A549 treated with AZD9567 at 1 μM for 4 hours (cell line): ENCODE results near the gene SPPL2A. TPM values are rescaled to one million over a fixed set of nuclear protein-coding genes. Genes with fewer than 3 reads are reported as not detected.

Source experiments
- total RNA-seq: library from RNA; stranded (reverse); fragments of 200-300 nt; extraction: Qiagen RNA extraction; gene quantifications from 5 replicates; pipeline ENCODE4 v1.2.3, GENCODE V29; 2022; ENCODE audit not compliant: insufficient read depth

Gene SPPL2A, protein sequence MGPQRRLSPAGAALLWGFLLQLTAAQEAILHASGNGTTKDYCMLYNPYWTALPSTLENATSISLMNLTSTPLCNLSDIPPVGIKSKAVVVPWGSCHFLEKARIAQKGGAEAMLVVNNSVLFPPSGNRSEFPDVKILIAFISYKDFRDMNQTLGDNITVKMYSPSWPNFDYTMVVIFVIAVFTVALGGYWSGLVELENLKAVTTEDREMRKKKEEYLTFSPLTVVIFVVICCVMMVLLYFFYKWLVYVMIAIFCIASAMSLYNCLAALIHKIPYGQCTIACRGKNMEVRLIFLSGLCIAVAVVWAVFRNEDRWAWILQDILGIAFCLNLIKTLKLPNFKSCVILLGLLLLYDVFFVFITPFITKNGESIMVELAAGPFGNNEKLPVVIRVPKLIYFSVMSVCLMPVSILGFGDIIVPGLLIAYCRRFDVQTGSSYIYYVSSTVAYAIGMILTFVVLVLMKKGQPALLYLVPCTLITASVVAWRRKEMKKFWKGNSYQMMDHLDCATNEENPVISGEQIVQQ
- 92.7 to 106 TPM (median 105 TPM) in 5 replicates for total RNA-seq

DNA sequence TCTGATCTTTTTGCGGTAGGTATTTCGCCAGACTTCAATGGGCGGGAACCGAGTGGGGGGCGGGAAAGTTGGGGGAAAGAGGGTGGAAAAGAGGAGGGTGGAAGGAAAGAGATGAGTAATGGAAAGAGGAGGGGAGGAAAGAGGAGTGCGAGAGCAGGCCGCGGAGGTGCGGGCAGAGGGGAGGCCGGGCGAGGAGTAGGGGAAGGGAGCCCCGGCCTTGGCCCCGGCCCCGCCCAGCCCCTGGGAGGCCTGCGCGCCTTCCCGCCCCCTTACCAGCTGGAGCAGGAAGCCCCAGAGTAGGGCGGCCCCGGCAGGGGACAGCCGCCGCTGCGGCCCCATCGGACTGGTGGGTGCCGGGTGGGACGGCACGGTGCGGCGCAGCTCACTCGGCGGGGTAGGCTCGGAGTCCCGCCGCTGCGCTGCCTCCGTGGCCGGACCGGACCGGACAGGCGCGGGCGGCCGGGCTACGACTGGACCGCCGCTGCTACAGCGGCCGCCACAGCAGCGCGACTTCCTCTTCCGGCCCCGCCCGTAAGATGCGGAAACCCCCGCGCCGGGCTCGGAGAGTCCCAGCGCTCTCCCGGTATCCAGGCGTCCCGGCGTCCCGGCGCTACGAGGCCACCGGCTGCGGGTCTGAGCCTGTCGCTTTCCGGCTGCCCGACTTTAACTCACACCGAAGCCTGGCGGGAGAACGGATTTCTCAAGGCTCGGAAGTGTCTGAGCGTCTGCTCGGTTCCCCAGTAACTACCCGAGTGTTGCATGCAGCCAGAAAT lies at the start of gene SPPL2A:
Gene SPPL2A (minus strand): TSS at position 512 of the 773 bp plus-strand sequence. CDS start 173 bp downstream, at position 339.

DNA sequence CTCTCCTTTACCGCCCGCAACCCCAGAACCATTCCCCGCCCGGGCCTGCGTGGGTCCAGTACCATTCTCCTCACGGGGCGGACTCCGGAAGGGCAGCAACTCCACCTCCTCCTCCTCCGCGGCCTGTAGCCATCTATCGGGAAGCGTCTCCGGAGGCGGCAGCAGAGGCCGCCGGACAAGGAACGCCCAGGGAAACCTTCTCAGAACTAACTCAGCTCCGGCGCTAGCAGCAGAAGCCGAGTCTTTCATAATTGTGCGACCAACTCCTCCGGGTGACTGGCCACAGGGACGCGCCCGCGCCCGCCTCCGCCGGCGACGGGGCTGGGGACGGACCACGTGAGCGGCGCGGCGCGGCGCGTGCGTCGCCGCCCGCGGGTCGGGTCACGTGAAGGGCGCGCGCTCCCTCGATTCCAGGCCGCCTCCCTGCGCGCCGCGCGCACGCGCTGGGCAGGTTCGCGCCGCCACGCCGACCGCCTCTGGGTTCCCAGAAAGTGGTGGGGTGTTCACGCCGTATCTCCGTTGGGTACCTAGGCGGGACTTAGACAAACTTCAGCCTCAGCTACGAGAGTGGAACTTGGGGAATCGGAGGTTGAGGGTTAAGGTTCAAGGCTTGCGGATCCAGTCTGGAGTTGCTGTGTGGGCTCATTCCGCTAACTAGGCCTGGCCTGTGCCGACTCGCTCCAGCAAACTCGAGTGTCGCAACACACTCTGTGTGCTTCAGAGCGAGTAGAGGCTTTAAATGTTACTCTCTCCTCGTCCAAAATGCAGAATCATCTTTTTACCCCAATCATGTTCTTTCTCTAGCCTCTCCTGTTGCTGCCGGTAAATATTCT lies 78.8 kb downstream of the SPPL2A start, which contains the start of gene TRPM7:
Gene TRPM7 (minus strand): TSS at position 329 of the 833 bp plus-strand sequence. CDS start 264 bp downstream, at position 65.

Other genes starting within 250 kb of the SPPL2A start
- 0.15 to 0.17 TPM (median 0.16 TPM) in 3 of 5 replicates, not detected in the others for gene USP50, start 219.0 kb downstream of the SPPL2A start, total RNA-seq
- gene TRPM7, start 78.9 kb downstream of the SPPL2A start, total RNA-seq, result 21.1 to 35.9 TPM (median 24.0 TPM) in 5 replicates
- gene AP4E1, start 143.0 kb upstream of the SPPL2A start, total RNA-seq, result 7.2 to 10.6 TPM (median 9.1 TPM) in 5 replicates